Frontal cortex (tissue), 4 donors: ENCODE results near the gene ASB14. TPM values are rescaled to one million over a fixed set of nuclear protein-coding genes. Genes with fewer than 3 reads are reported as not detected.

Source experiments
- DNase-seq, 2 donors: peaks; one replicate each; pipeline ENCODE4 v3.0.0; 2012; ENCODE audit warnings: low spot score in 2 of 2
- FAIRE-seq: peaks from 2 replicates; lab custom pipeline; 2012; peaks lifted over from hg19 to GRCh38; lab: Jason Lieb, UNC
- total RNA-seq: library from RNA; depleted of rRNA; stranded (reverse); fragments of >200 nt; gene quantifications from one replicate; pipeline ENCODE4 v1.2.3, GENCODE V29; 2014
- donor health status: control.
- donor health status: control.
- donor health status: control.

The ASB14 gene
- total RNA-seq, 1 donor from 2014 or later = under 0.01 TPM

DNA sequence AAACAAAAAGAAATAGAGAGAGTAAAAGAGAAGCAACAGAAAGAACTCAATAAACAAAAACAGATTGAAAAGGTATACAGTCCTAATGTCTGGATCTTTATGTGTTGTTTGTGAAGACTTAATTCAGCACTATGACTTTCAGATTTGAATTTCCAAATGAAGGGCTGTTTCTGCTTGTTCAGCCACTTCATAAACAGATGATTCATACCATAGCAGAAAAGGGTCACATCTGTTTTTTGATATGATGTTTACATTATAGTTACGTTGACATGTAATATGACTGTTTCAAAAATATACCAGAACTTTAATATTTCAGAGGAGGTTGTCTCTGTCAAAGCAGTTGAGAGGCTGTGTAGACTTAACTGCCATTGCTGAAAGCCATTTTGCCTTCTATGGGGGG, 24.1 kb downstream of the ASB14 start:
- no peak for FAIRE-seq
- DNase-seq = no peak

DNA sequence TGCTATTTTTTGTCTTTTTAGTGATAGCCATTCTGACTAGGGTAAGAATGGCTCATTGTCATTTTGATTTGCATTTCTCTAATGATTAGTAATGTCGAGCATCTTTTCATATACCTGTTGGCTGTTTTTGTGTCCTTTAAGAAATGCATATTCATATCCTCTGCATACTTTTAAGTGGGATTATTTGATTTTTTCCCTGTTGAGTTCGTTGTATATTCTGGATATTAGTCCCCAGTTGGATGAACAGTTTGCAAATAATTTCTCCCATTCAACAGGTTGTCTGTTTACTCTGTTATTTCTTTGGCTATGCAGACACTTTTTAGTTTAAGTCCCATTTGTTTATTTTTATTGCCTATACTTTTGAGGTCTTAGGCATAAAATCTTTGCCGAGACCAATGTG, 30.6 kb downstream of the ASB14 start:
- no peak for FAIRE-seq
- no peak for DNase-seq

- no peak for DNase-seq
- no peak for FAIRE-seq
These were observed 31.4 kb downstream of the ASB14 start for GRCh38 chr3:57261119-57261518.

DNA sequence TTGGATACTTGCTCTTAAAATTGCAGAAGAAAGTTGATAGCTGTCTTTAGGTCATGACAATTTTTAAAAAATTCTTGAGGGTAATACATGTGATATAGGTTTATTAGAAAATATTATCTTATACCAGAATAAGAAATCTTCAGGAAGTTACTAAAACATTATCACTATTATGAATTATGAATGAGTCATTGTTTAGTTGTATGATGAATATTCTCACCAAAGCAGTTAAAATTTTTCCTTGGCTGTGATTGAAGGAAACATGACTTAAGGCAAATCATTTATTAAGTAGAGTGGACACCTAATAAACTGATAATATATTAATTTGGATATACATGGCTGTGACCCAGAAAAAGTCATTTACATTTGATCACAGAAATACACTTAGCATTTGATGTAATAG, 34.8 kb downstream of the ASB14 start:
- FAIRE-seq = no peak

DNA sequence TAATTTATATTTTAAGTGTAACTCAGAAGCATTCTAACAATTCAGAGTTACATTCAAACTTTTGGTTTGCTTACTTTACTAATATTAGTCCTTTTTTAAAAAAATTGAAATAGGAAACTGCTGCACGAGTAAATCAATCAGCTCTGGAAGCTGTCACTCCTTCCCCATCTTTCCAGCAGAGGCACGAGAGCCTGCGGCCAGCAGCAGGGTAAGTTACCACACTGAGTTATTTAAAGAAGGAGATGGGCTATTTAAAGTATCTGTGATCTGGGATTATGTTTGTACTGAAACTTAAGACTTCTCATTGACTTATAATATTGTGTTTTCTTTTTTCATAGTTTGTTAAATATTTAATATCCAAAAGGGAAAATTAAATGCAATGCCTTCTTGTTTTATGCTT, 35.6 kb downstream of the ASB14 start:
- no peak for FAIRE-seq
- no peak for DNase-seq

More for the DNA sequence above, 34.8 kb downstream of the ASB14 start:
- no peak for DNase-seq

- DNase-seq (no peak), FAIRE-seq (no peak)
These were observed 40.1 kb downstream of the ASB14 start for GRCh38 chr3:57252404-57252803.

- no peak for FAIRE-seq
- no peak for DNase-seq
These were observed 47.5 kb downstream of the ASB14 start for GRCh38 chr3:57244946-57245345.

GRCh38 chr3:57234613-57235575, 57.6 kb downstream of the ASB14 start:
- FAIRE-seq (peak; percentile 36), DNase-seq (no peak)

DNA sequence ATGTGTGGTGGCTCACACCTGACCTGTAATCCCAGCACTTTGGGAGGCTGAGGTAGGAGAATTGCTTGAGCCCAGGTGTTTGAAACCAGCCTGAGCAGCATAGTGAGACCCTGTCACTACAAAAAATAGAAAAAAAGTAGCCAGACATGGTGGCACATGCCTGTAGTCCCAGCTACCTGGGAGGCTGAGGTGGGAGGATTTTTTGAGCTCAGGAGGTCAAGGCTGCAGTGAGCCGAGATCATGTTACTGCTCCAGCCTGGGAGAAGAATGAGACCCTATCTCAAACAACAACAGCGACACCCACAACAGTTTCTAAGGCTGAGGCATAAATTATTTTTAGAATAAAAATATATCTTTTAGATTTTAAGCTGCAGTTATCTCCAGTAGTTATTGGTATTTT, 58.7 kb downstream of the ASB14 start:
- no peak for FAIRE-seq
- DNase-seq = no peak

- DNase-seq = no peak
- FAIRE-seq = no peak
These were observed 62.5 kb downstream of the ASB14 start for GRCh38 chr3:57230006-57230405.

DNA sequence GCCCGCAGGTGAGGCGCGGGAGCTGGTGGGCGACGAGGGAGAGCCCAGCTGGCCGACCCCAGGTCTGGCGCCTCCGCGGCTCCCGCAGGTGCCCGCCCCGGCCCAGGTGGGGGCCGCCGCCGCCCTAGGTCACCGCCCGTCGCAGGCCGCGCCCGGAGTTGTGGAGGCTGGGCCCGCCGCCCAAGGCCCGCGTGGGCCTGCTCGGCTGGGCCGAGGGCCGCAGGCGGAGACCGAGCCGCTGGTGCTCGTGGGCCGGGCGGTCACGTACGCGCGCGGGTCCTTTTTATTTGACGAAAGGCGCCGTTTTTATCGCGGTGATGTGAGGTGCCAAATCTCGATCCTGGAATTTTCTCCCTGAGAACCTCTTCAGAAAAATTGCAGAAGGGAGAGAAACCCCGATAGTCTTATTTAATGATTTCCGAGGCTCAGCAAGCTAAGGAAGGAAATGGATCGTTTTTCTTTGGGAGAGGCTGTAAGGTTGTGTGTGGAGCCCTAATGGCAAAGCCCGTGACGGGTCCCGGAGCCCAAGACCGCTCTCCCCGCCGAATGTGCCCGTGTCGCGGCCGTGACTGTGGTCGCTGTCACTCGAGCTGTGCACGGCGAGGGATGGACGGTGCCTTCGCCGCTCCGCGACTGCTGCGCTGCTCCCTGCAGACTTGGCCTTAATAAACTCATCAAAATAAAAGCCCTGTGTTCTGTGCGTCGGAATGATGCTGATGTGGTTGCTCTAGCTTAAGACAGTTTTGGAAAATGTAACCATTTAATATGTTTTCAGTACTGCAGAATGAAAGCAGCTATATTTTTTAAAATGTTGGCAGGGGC, 64.3 kb downstream of the ASB14 start:
- peak; percentile 58 to 59 for DNase-seq
- FAIRE-seq = no peak

DNA sequence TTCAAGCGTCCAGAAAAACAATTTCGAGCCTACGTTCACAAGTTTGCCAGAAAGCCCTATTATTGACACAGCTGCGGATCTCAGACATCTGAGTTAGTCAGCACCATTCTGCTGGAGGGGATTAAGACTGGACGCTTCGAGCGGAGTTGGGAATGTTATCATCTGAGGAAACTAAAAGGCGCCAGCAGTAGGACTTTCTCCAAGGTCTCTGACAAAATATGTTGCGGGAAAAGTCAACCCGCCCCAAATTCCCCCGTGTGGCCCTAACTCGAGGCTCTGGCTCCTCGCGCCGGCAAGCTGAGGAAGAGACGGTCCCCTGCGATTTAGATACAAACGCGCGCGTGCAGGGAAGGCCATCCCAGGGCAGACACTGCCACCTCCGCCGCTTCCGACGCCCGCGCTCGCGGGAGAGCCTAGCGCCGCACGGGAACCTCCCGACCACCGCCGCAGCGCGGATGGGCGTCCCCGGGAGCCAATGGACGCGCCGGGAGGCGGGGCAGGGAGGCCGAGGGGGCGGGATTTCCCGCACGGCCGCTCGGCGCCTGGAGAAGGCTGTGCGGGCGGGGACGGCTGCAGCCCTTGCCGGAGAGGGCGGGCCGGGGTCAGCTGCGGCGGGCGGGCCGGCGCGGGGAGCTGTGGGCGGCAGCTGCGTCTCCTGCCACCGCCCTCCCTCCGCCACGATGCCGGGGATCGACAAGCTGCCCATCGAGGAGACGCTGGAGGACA, 65.1 kb downstream of the ASB14 start, which contains the start of gene APPL1:
TSS of gene APPL1 (plus strand) at position 526 of the 726 bp plus-strand sequence. CDS start at position 681, 155 bp downstream.
- peak; percentile 96 for DNase-seq
- FAIRE-seq = no peak

GRCh38 chr3:57226176-57226575, 66.3 kb downstream of the ASB14 start:
- no peak for FAIRE-seq
- no peak for DNase-seq

DNA sequence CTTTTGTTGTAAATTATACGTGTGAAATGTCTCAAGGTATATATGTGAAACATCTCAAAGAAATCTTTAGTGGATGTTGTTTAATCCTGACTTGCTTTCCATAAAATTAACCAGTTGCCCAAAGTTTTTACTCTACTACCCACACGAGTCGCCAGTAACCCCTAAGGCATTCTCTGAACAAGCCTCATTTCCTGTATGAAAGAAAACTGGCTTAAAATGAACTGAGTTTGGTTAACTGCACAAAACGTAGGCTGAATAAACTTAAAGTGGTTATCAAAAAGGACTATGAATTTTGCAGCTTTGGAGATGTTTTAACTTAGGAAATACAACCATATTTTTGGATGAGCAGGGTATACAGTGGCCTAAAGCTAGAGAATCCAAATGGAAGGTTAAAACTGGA, 67.6 kb downstream of the ASB14 start:
- FAIRE-seq = no peak

GRCh38 chr3:57221883-57222282, 70.6 kb downstream of the ASB14 start:
- peak in 1 of 2 donors; percentile 16 for DNase-seq
- no peak for FAIRE-seq

More for the DNA sequence above, 67.6 kb downstream of the ASB14 start:
- DNase-seq = no peak

Other genes with a start within 250 kb of the ASB14 start
- not detected for gene SPATA12, start 232.0 kb downstream of the ASB14 start, total RNA-seq
- gene IL17RD, start 127.3 kb downstream of the ASB14 start, total RNA-seq = 31.0 TPM
- not detected for gene HESX1, start 92.7 kb downstream of the ASB14 start, total RNA-seq
- gene APPL1, start 65.0 kb downstream of the ASB14 start, total RNA-seq = 169 TPM